ENCODE results near the gene GBE1.

GBE1 gene

GRCh38 chr3:81740731-81741130, 20.7 kb downstream of the GBE1 start:
- Histone ChIP-seq H3K36me3 (ENCODE audit: insufficient read depth, low read length) (peaks cover 8% of the 10 kb centered on the region; the same call in 1 of the 2 replicates), H3K4me2 (ENCODE audit: low read depth, low read length, poor library complexity, severe bottlenecking) (no peak overlapping the region), H4K20me1 (ENCODE audit: insufficient read depth, low read length, poor library complexity, severe bottlenecking) (peaks cover 26% of the 10 kb centered on the region), H3K79me2 (ENCODE audit: insufficient read depth, low read length) (peaks cover 78% of the 10 kb centered on the region), H3K9ac (ENCODE audit: low read depth, low read length, poor library complexity, severe bottlenecking) (no peak overlapping the region), H3K4me1 (ENCODE audit: insufficient read depth, low read length, poor library complexity, severe bottlenecking) (peaks cover 21% of the 10 kb centered on the region), H3F3A (ENCODE audit: low read depth) (no peaks in the 10 kb centered on the region), H3K9me3 (ENCODE audit: insufficient read depth, low read depth, low read length) (no peaks in the 10 kb centered on the region), H3K9me2 (replicated peaks; ENCODE audit: low read depth, low read length) (no peaks in the 10 kb centered on the region), H3K27me3 (ENCODE audit: insufficient read depth, low read length, poor library complexity, severe bottlenecking) (no peaks in the 10 kb centered on the region), H3K4me3 (ENCODE audit: low read length, poor library complexity, severe bottlenecking) (no peak overlapping the region), H2AFZ (ENCODE audit: low read length) (no peak overlapping the region)
- TF ChIP-seq CTCF (conservative IDR thresholded peaks at IDR 0.05; ENCODE audit: low read length) (no peak), EZH2phosphoT487 (IDR thresholded peaks at IDR 0.05; ENCODE audit: borderline replicate concordance) (no peak)

GRCh38 chr3:81735334-81735733, 26.1 kb downstream of the GBE1 start:
- H3K9me3 ChIP-seq (ENCODE audit: insufficient read depth, low read depth, low read length), result no peaks in the 10 kb centered on the region
- H4K20me1 ChIP-seq (ENCODE audit: insufficient read depth, low read length, poor library complexity, severe bottlenecking), result peaks cover 23% of the 10 kb centered on the region
- H3K4me3 ChIP-seq (ENCODE audit: low read length, poor library complexity, severe bottlenecking), result no peak overlapping the region
- H3F3A ChIP-seq (ENCODE audit: low read depth), result no peaks in the 10 kb centered on the region
- H3K9me2 ChIP-seq (replicated peaks; ENCODE audit: low read depth, low read length), result no peaks in the 10 kb centered on the region
- no peak overlapping the region for H3K9ac ChIP-seq (ENCODE audit: low read depth, low read length, poor library complexity, severe bottlenecking)
- no peak for TF ChIP-seq EZH2phosphoT487 (IDR thresholded peaks at IDR 0.05; ENCODE audit: borderline replicate concordance)
- TF ChIP-seq CTCF (conservative IDR thresholded peaks at IDR 0.05; ENCODE audit: low read length), result no peak
- peaks cover 17% of the 10 kb centered on the region for H3K4me1 ChIP-seq (ENCODE audit: insufficient read depth, low read length, poor library complexity, severe bottlenecking)
- peaks cover 8% of the 10 kb centered on the region; the same call in 1 of the 2 replicates for H3K36me3 ChIP-seq (ENCODE audit: insufficient read depth, low read length)
- H3K79me2 ChIP-seq (ENCODE audit: insufficient read depth, low read length), result peaks cover 83% of the 10 kb centered on the region
- no peaks in the 10 kb centered on the region for H3K27me3 ChIP-seq (ENCODE audit: insufficient read depth, low read length, poor library complexity, severe bottlenecking)
- no peak overlapping the region for H2AFZ ChIP-seq (ENCODE audit: low read length)
- H3K4me2 ChIP-seq (ENCODE audit: low read depth, low read length, poor library complexity, severe bottlenecking), result no peak overlapping the region

- Histone ChIP-seq H3K36me3 (ENCODE audit: insufficient read depth, low read length) (peaks cover 8% of the 10 kb centered on the region; the same call in 1 of the 2 replicates), H3K4me1 (ENCODE audit: insufficient read depth, low read length, poor library complexity, severe bottlenecking) (peaks cover 17% of the 10 kb centered on the region), H3K4me3 (ENCODE audit: low read length, poor library complexity, severe bottlenecking) (no peak overlapping the region), H3K9me3 (ENCODE audit: insufficient read depth, low read depth, low read length) (no peaks in the 10 kb centered on the region), H3K4me2 (ENCODE audit: low read depth, low read length, poor library complexity, severe bottlenecking) (no peak overlapping the region), H3K79me2 (ENCODE audit: insufficient read depth, low read length) (peaks cover 84% of the 10 kb centered on the region), H3F3A (ENCODE audit: low read depth) (no peaks in the 10 kb centered on the region), H3K9me2 (replicated peaks; ENCODE audit: low read depth, low read length) (no peaks in the 10 kb centered on the region), H4K20me1 (ENCODE audit: insufficient read depth, low read length, poor library complexity, severe bottlenecking) (peaks cover 23% of the 10 kb centered on the region), H3K27me3 (ENCODE audit: insufficient read depth, low read length, poor library complexity, severe bottlenecking) (no peaks in the 10 kb centered on the region), H3K9ac (ENCODE audit: low read depth, low read length, poor library complexity, severe bottlenecking) (no peak overlapping the region), H2AFZ (ENCODE audit: low read length) (no peak overlapping the region)
- no peak for TF ChIP-seq CTCF (conservative IDR thresholded peaks at IDR 0.05; ENCODE audit: low read length)
Observed at GRCh38 chr3:81734742-81735141, 26.7 kb downstream of the GBE1 start.

Measured in Loucy (cell line).